Aortic smooth muscle cell (primary cell): ENCODE measurements around the gene LPCAT2. TPM values are rescaled to one million over a fixed set of nuclear protein-coding genes. Genes with fewer than 3 reads are reported as not detected.

Experiments used
- total RNA-seq: library from RNA; depleted of rRNA; stranded (reverse); fragments of >200 nt; gene quantifications from 2 replicates; pipeline ENCODE4 v1.2.3, GENCODE V29; 2014

LPCAT2 gene, protein sequence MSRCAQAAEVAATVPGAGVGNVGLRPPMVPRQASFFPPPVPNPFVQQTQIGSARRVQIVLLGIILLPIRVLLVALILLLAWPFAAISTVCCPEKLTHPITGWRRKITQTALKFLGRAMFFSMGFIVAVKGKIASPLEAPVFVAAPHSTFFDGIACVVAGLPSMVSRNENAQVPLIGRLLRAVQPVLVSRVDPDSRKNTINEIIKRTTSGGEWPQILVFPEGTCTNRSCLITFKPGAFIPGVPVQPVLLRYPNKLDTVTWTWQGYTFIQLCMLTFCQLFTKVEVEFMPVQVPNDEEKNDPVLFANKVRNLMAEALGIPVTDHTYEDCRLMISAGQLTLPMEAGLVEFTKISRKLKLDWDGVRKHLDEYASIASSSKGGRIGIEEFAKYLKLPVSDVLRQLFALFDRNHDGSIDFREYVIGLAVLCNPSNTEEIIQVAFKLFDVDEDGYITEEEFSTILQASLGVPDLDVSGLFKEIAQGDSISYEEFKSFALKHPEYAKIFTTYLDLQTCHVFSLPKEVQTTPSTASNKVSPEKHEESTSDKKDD
- 8.2 and 18.9 TPM in 2 replicates for total RNA-seq

GRCh38 chr16:55508941-55509931 lies at the start of gene LPCAT2:
Gene LPCAT2 (plus strand): TSS chr16:55509072. CDS start chr16:55509182, 110 bp downstream.

DNA sequence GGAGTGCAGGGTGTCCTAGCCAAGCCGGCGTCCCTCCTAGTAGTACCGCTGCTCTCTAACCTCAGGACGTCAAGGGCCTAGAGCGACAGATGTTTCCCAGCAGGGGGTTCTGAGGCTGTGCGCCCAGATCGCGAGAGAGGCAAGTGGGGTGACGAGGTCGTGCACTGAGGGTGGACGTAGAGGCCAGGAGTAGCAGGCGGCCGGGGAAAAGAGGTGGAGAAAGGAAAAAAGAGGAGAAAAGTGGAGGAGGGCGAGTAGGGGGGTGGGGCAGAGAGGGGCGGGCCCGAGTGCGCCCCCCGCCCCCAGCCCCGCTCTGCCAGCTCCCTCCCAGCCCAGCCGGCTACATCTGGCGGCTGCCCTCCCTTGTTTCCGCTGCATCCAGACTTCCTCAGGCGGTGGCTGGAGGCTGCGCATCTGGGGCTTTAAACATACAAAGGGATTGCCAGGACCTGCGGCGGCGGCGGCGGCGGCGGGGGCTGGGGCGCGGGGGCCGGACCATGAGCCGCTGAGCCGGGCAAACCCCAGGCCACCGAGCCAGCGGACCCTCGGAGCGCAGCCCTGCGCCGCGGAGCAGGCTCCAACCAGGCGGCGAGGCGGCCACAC lies 29.9 kb upstream of the LPCAT2 start, which contains the start of gene MMP2:
Gene MMP2, plus strand, starts transcription at position 372 of the 603 bp plus-strand sequence. CDS start 282 bp downstream, outside the sequence.

GRCh38 chr16:55566432-55567175 lies 57.7 kb downstream of the LPCAT2 start, which contains the start of gene CAPNS2:
Gene CAPNS2 (plus strand): TSS chr16:55566684. CDS start chr16:55566757, 73 bp downstream.

Other genes with a start within 250 kb of the LPCAT2 start
- gene IRX6, start 184.9 kb upstream of the LPCAT2 start, total RNA-seq = not detected in 2 replicates
- 389 and 576 TPM in 2 replicates for gene MMP2, start 29.9 kb upstream of the LPCAT2 start, total RNA-seq
- 0.26 and 1.1 TPM in 2 replicates for gene CAPNS2, start 57.6 kb downstream of the LPCAT2 start, total RNA-seq
- not detected in 2 replicates for gene SLC6A2, start 146.9 kb downstream of the LPCAT2 start, total RNA-seq